CD4-positive, alpha-beta memory T cell (primary cell): ENCODE results near the gene C22orf42. TPM values are rescaled to one million over a fixed set of nuclear protein-coding genes. Genes with fewer than 3 reads are reported as not detected.
"Not testable (repeated sequence)": the region's sequence is repeated elsewhere in the genome, so short reads cannot be mapped to it uniquely, and the experiment has no call there.

Source experiments
- CTCF ChIA-PET: fragments of 350-600 bp; sonication (Branson Sonifier 250); formaldehyde crosslinking; loops from one replicate; lab custom pipeline; 2021; ENCODE audit warnings: inconsistent platforms; ENCODE audit not compliant: partially characterized antibody; lab: Charles Lee
- POLR2A ChIA-PET: fragments of 350-600 bp; sonication (Branson Sonifier 250); formaldehyde crosslinking; loops from one replicate; lab custom pipeline; 2021; ENCODE audit not compliant: partially characterized antibody; lab: Charles Lee
- DNase-seq, 5 donors: peaks; one replicate each; pipeline versions ENCODE4 v3.0.0 to v3.0.0-alpha.2; 2020 to 2022; ENCODE audit warnings: mixed read lengths in 1 of 5
- H3K27ac ChIP-seq: one replicate; pipeline ENCODE4 v1.7.0; 2013; ENCODE audit warnings: low read depth, low read length
- H3K27me3 ChIP-seq: 2 replicates; pipeline ENCODE4 v1.7.0; 2013; ENCODE audit warnings: mild to moderate bottlenecking, low read length, moderate library complexity; ENCODE audit not compliant: insufficient read depth
- H3K36me3 ChIP-seq: 2 replicates; pipeline ENCODE4 v1.7.0; 2013; ENCODE audit warnings: mild to moderate bottlenecking, low read length, moderate library complexity; ENCODE audit not compliant: insufficient read depth
- H3K4me1 ChIP-seq: 2 replicates; pipeline ENCODE4 v1.7.0; 2013; ENCODE audit warnings: mild to moderate bottlenecking, low read length, moderate library complexity; ENCODE audit not compliant: insufficient read depth
- H3K4me3 ChIP-seq, 2 donors: one replicate each; pipeline ENCODE4 v1.7.0; 2013; ENCODE audit warnings: low read length in 2 of 2, mild to moderate bottlenecking in 1 of 2
- H3K9me3 ChIP-seq, 2 donors: one replicate each; pipeline ENCODE4 v1.7.0; 2013; ENCODE audit warnings: low read length in 2 of 2, control low read depth in 1 of 2; ENCODE audit not compliant: control insufficient read depth in 1 of 2
- H3K27ac Mint-ChIP-seq, 7 donors: one replicate each; pipeline ENCODE4 v1.8.0; 2020 to 2021; ENCODE audit warnings: mixed read lengths in 7 of 7, mild to moderate bottlenecking in 6 of 7, inconsistent platforms in 3 of 7, moderate library complexity in 3 of 7
- H3K27me3 Mint-ChIP-seq, 2 donors: one replicate each; pipeline ENCODE4 v1.8.0; 2020 to 2021; ENCODE audit warnings: mixed read lengths in 2 of 2
- H3K36me3 Mint-ChIP-seq, 2 donors: one replicate each; pipeline ENCODE4 v1.8.0; 2020 to 2021; ENCODE audit warnings: mixed read lengths in 2 of 2, inconsistent platforms in 1 of 2, mild to moderate bottlenecking in 1 of 2
- H3K4me1 Mint-ChIP-seq, 4 donors: one replicate each; pipeline ENCODE4 v1.8.0; 2020 to 2021; ENCODE audit warnings: mixed read lengths in 4 of 4, mild to moderate bottlenecking in 1 of 4
- H3K4me3 Mint-ChIP-seq, 8 donors: one replicate each; pipeline ENCODE4 v1.8.0; 2020 to 2021; ENCODE audit warnings: mixed read lengths in 8 of 8, mild to moderate bottlenecking in 7 of 8, moderate library complexity in 6 of 8, inconsistent platforms in 3 of 8
- H3K9me3 Mint-ChIP-seq, 8 donors: one replicate each; pipeline ENCODE4 v1.8.0; 2020 to 2021; ENCODE audit warnings: mixed read lengths in 8 of 8, mild to moderate bottlenecking in 5 of 8, inconsistent platforms in 3 of 8, moderate library complexity in 1 of 8
- intact Hi-C: fragments of 100-400 bp; cut with micrococcal nuclease; formaldehyde crosslinking; loops from one replicate; pipeline ENCODE4 v1.15.1; 2023
- polyA plus RNA-seq, 2 donors: library from polyadenylated mRNA; unstranded; fragments of 300-500 nt; fragmentation: Illumina TruSeq; gene quantifications; one replicate each; pipeline ENCODE4 v1.2.3, GENCODE V29; 2021
- total RNA-seq, 2 experiments: library from RNA; stranded (reverse); gene quantifications; one replicate each; pipeline ENCODE4 v1.2.3, GENCODE V29; 2021

The C22orf42 gene
- total and polyA plus RNA-seq, 4 experiments from 2014 or later = not detected

DNA sequence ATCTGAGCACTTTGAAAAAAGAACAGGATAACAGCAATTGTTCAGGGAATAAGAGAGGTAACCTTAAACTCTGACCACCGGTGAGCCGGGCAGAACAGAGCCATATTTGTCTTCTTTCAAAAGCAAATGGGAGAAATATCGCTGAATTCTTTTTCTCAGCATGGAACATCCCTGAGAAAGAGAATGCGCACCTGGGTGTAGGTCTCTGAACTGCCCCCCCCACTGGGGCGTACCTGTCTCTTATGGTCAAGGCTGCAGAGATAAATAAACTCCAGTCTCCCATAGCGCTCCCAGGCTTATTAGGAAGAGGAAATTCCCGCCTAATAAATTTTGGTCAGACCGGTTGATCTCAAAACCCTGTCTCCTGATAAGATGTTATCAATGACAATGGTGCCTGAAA lies 12.0 kb downstream of the C22orf42 start:
- intact Hi-C loops, DNase-seq, H3K36me3 Mint-ChIP-seq, H3K4me3 ChIP-seq, POLR2A ChIA-PET, H3K27ac Mint-ChIP-seq, CTCF ChIA-PET, H3K4me3 Mint-ChIP-seq, H3K36me3 ChIP-seq, H3K27me3 ChIP-seq, H3K9me3 ChIP-seq, H3K27me3 Mint-ChIP-seq, H3K27ac ChIP-seq: not testable (repeated sequence)
- H3K4me1 Mint-ChIP-seq = peaks cover 30 to 50% (median 38%) of the 10 kb centered on the region in 4 donors
- H3K9me3 Mint-ChIP-seq = peaks cover 0 to 12% (median 6%) of the 10 kb centered on the region in 8 donors
- peaks cover 27% of the 10 kb centered on the region for H3K4me1 ChIP-seq

DNA sequence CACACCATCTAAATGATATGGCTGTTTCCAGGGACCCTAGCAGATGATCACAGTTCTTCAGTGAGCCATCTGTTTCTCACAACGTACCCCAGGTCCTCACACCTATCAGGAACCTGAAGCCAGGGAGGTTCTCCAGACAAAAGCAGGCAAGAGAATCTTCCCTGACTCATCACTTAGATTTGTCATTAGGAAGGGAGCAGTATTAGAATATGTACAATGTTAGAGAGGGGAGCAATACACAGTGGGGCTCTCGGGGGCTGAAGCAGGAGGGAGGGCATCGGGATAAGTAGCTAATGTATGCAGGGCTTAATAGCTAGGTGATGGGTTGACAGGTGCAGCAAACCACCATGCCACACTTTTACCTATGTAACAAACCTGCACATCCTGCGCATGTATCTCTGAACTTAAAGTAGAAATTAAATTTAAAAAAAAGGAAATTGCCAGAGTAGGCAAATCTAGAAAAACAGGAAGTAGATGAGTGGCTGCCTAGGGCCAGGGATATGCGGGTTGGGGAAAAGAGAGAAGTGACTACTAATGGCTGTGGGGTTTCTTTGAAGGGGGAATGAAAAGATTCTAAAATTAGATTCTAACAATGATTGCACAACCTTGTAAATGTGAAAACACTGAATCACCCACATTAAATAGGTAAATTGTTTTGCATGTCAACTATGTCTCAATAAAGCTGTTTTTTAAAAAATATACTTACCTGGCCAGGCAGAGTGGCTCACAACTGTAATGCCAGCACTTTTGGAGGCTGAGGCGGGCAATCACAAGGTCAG lies 14.4 kb downstream of the C22orf42 start:
- Histone ChIP-seq H3K36me3 (no peaks in the 10 kb centered on the region), H3K9me3 (no peaks in the 10 kb centered on the region), H3K27me3 (no peaks in the 10 kb centered on the region), H3K4me1 (peaks cover 40% of the 10 kb centered on the region), H3K4me3 (no peak overlapping the region), H3K27ac (no peak overlapping the region)
- DNase-seq = peak in 1 of 5 donors; percentile 12
- Mint-ChIP-seq H3K27ac (peak overlapping the region; percentile 7 to 88 (median 60)), H3K27me3 (no peaks in the 10 kb centered on the region), H3K4me1 (peaks cover 31 to 47% (median 39%) of the 10 kb centered on the region in 4 donors), H3K4me3 (peak overlapping the region in 5 of 8 donors; percentile 10 to 60 (median 29)), H3K36me3 (peaks cover 0 to 1% of the 10 kb centered on the region in 2 donors), H3K9me3 (peaks cover 0 to 12% (median 6%) of the 10 kb centered on the region in 8 donors)
- intact Hi-C loops = loop anchor here (2.0 kb wide), 2 partner anchors 60 to 120 kb away; partner anchors contain the start of gene RFPL2
- ChIA-PET POLR2A (interaction anchor here (0.9 kb wide), 1 partner anchor 331 kb away, joined by 3 read pairs; no protein-coding TSS in a partner anchor), CTCF (interaction anchor here (1.2 kb wide), 2 partner anchors 11 to 121 kb away, joined by 3 to 4 read pairs; no protein-coding TSS in a partner anchor)

DNA sequence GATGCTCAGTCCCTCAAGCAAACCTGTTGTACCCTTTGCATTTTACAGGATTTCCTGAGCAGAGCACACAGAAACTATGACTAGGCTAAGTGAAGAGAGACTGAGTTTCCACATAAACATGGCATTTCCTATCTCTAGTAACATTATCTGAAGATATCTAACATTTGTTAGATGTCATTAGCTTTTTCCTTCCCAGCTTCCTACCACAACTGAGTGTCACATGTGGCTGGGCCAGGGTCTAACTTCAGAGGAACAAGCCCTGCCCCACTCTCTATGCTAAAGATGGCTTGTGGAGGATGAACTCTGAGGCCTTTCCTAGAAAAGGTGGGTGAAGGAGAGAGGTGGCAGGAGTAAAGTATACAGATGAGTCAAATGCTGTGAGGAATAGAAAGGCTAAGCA lies 16.5 kb downstream of the C22orf42 start:
- H3K36me3 ChIP-seq = no peaks in the 10 kb centered on the region
- Mint-ChIP-seq H3K27ac (peak overlapping the region; percentile 59 to 93 (median 89)), H3K4me3 (peak overlapping the region in 5 of 8 donors; percentile 15 to 58 (median 52))

DNA sequence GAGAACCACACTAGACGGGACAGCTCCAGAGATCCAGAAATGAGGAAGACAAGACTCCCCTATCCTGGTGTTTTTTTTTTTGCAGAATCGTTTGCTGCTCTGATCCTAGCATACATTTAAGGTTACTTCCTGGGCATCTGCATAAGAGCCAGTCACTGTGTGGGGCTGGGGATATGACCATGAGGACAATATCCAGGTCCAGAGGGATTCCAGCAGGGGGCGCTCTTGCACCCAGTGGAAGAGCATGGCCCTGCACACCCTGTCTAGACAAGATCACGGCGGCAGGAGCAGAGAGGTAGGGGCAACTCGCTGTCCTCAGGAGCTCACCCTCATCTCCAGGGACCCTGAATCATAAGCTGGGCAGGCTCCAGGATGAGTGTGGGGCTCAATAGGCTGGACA lies 18.4 kb downstream of the C22orf42 start:
- CTCF ChIA-PET = interaction anchor here (1.1 to 2.6 kb wide), 3 partner anchors 64 to 333 kb away, joined by 3 to 11 read pairs (median 3); partner anchors contain the start of gene FBXO7
- H3K27me3 Mint-ChIP-seq, H3K27ac ChIP-seq, POLR2A ChIA-PET, H3K4me3 Mint-ChIP-seq, H3K36me3 ChIP-seq, H3K4me3 ChIP-seq, intact Hi-C loops, H3K36me3 Mint-ChIP-seq, H3K27me3 ChIP-seq, H3K9me3 Mint-ChIP-seq, H3K9me3 ChIP-seq: not testable (repeated sequence)
- DNase-seq = peak in 4 of 5 donors; percentile 18 to 31 (median 29)
- H3K4me1 Mint-ChIP-seq = peaks cover 41 to 72% (median 54%) of the 10 kb centered on the region in 4 donors
- peaks cover 52% of the 10 kb centered on the region for H3K4me1 ChIP-seq
- peak overlapping the region in 1 of 7 donors; percentile 87 for H3K27ac Mint-ChIP-seq

More for the DNA sequence above, 16.5 kb downstream of the C22orf42 start:
- Histone ChIP-seq H3K9me3 (no peaks in the 10 kb centered on the region), H3K4me1 (peaks cover 42% of the 10 kb centered on the region), H3K27me3 (no peaks in the 10 kb centered on the region), H3K27ac (no peak overlapping the region), H3K4me3 (no peak overlapping the region)
- CTCF ChIA-PET = interaction anchor here (1.2 to 2.6 kb wide), 7 partner anchors 16 to 331 kb away, joined by 3 to 13 read pairs (median 4); partner anchors contain the start of gene FBXO7
- intact Hi-C loops = no loop called here
- Mint-ChIP-seq H3K36me3 (no peaks in the 10 kb centered on the region), H3K27me3 (no peaks in the 10 kb centered on the region), H3K4me1 (peaks cover 37 to 58% (median 49%) of the 10 kb centered on the region in 4 donors), H3K9me3 (peaks cover 0 to 9% (median 3%) of the 10 kb centered on the region in 8 donors)
- no peak for DNase-seq
- POLR2A ChIA-PET = no interaction called here

DNA sequence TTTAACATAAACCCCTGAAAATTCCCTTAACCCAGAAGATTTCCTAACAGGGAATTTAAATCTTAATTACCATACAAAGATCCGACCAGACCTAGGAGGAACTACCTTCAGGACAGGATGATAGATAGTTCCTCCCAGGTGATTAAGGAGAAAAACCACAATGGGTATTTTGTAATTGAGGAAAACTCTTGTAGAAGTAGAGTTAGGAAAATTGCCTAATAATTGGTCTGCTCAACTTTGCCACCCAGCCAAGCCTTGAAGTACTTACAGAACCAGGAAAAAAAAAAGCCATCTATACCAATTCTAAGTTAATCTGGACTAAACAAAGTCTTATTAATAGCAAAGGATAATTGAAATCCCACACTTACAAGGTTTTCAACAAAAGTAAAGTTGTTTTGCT lies 20.5 kb downstream of the C22orf42 start:
- H3K4me1 ChIP-seq = peaks cover 37% of the 10 kb centered on the region
- CTCF ChIA-PET, H3K27me3 ChIP-seq, H3K36me3 ChIP-seq, H3K9me3 Mint-ChIP-seq, H3K27me3 Mint-ChIP-seq, POLR2A ChIA-PET, H3K27ac ChIP-seq, H3K36me3 Mint-ChIP-seq, DNase-seq, H3K9me3 ChIP-seq: not testable (repeated sequence)
- intact Hi-C loops = loop anchor here (2.0 kb wide), 1 partner anchor 336 kb away; the partner anchor contains the start of gene FBXO7
- Mint-ChIP-seq H3K4me1 (peaks cover 28 to 59% (median 39%) of the 10 kb centered on the region in 4 donors), H3K27ac (peak overlapping the region; percentile 76 to 97 (median 93)), H3K4me3 (peak overlapping the region; percentile 88 to 94 (median 92))
- peak overlapping the region in 1 of 2 donors; percentile 67 for H3K4me3 ChIP-seq

DNA sequence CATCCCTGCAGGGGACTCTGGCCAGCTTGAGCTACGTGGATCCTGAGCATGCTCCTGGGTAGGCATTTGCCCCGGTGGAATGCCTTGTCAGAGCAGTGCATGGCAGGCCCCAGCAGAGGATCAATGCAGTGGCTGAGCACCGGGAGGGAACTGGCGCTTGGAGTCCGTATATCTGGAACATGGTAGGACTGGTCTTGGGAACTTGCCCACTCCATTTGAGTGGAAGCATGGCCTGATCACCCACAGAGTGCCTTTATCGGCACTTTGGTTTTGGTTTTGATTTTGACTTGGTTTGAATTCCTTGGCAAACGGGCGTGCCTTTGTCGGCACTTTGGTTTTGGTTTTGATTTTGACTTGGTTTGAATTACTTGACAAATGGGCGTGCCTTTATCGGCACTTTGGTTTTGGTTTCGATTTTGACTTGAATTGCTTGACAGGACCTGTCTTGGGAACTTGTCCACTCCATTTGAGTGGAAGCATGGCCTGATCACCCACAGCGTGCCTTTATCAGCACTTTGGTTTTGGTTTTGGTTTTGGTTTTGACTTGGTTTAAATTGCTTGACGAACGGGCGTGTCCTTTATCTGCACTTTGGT lies 21.3 kb downstream of the C22orf42 start:
- POLR2A ChIA-PET, H3K9me3 Mint-ChIP-seq, H3K36me3 Mint-ChIP-seq, H3K27me3 ChIP-seq, H3K9me3 ChIP-seq, H3K36me3 ChIP-seq, H3K27me3 Mint-ChIP-seq: not testable (repeated sequence)
- CTCF ChIA-PET = interaction anchor here (1.6 kb wide), 1 partner anchor 128 kb away, joined by 4 read pairs; no protein-coding TSS in a partner anchor
- intact Hi-C loops = loop anchor here (2.0 kb wide), 1 partner anchor 337 kb away; the partner anchor contains the start of gene FBXO7
- Mint-ChIP-seq H3K4me3 (peak overlapping the region; percentile 88 to 94 (median 92)), H3K4me1 (peaks cover 22 to 53% (median 35%) of the 10 kb centered on the region in 4 donors), H3K27ac (peak overlapping the region; percentile 76 to 97 (median 93))
- peak; percentile 66 to 86 (median 75) for DNase-seq
- H3K27ac ChIP-seq = peak overlapping the region; percentile 39
- H3K4me1 ChIP-seq = peaks cover 36% of the 10 kb centered on the region
- peak overlapping the region; percentile 67 to 86 for H3K4me3 ChIP-seq

DNA sequence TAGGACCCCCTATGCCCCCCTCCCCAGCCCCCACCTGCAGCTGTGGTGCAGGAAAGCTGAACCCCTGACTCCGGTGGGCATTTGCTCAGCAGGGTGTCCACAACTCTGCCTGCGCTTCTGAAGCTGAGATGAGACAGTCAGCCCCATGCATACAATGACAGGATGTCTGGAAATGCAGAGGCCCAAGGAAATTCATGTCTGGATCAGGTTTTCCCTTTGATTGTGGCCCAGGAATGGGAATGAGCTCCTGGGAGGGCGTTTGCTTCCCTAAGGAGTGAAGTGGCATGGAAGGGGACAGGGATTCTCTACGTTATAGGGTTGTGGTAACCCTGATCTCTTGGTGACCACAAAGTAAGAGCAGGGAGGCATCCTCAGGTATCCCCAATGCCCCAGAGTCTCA lies 22.2 kb downstream of the C22orf42 start:
- CTCF ChIA-PET = interaction anchor here (1.6 kb wide), 1 partner anchor 129 kb away, joined by 4 read pairs; no protein-coding TSS in a partner anchor
- Histone ChIP-seq H3K27ac (peak overlapping the region; percentile 39), H3K4me1 (peaks cover 33% of the 10 kb centered on the region)
- H3K4me3 ChIP-seq, H3K36me3 ChIP-seq, H3K9me3 ChIP-seq, intact Hi-C loops, POLR2A ChIA-PET, H3K27me3 Mint-ChIP-seq, H3K9me3 Mint-ChIP-seq, H3K27me3 ChIP-seq, H3K36me3 Mint-ChIP-seq, DNase-seq: not testable (repeated sequence)
- peaks cover 16 to 52% (median 31%) of the 10 kb centered on the region in 4 donors for H3K4me1 Mint-ChIP-seq
- H3K4me3 Mint-ChIP-seq = peak overlapping the region in 3 of 8 donors; percentile 89 to 94 (median 93)
- peak overlapping the region in 5 of 7 donors; percentile 15 to 76 (median 42) for H3K27ac Mint-ChIP-seq
